HUES64 (cell line): ENCODE data around the gene TCF7L2.

Experiments
- H3K27ac ChIP-seq: 2 replicates; pipeline ENCODE4 v1.7.0; 2013; ENCODE audit warnings: low read depth, low read length, inconsistent platforms
- H3K27me3 ChIP-seq: 2 replicates; pipeline ENCODE4 v1.6.1; 2013; ENCODE audit warnings: mild to moderate bottlenecking, low read length; ENCODE audit not compliant: insufficient read depth
- H3K36me3 ChIP-seq: 2 replicates; pipeline ENCODE4 v1.6.1; 2013; ENCODE audit warnings: mild to moderate bottlenecking, low read length; ENCODE audit not compliant: insufficient read depth
- H3K4me1 ChIP-seq: 2 replicates; pipeline ENCODE4 v1.6.1; 2013; ENCODE audit warnings: mild to moderate bottlenecking, low read length, moderate library complexity; ENCODE audit not compliant: insufficient read depth
- H3K4me3 ChIP-seq: 2 replicates; pipeline ENCODE4 v1.5.1; 2013; ENCODE audit warnings: mild to moderate bottlenecking, low read length, moderate library complexity
- H3K9ac ChIP-seq: 2 replicates; pipeline ENCODE4 v1.6.1; 2013; ENCODE audit warnings: mild to moderate bottlenecking, low read depth, low read length
- H3K9me3 ChIP-seq: 2 replicates; pipeline ENCODE4 v1.6.1; 2013; ENCODE audit warnings: low read depth, low read length; ENCODE audit not compliant: insufficient read depth
- WGBS: fragments of 150-250, 120-280 bp; methylation state at CpG from one replicate; pipeline ENCODE4 v1.1.7; 2013; ENCODE audit warnings: missing lambda C conversion rate; 5-methylcytosine and 5-hydroxymethylcytosine counted together

TCF7L2 gene

GRCh38 chr10:113015201-113015600, 65.2 kb downstream of the TCF7L2 start:
- Histone ChIP-seq H3K9me3 (no peaks in the 10 kb centered on the region), H3K27ac (no peak overlapping the region), H3K4me1 (peaks cover 46% of the 10 kb centered on the region), H3K27me3 (no peaks in the 10 kb centered on the region), H3K4me3 (no peak overlapping the region), H3K36me3 (no peaks in the 10 kb centered on the region), H3K9ac (no peak overlapping the region)
- 88% methylated on average over 4 of the region's 4 CpGs for WGBS

GRCh38 chr10:113017376-113017775, 67.3 kb downstream of the TCF7L2 start:
- H3K4me3 ChIP-seq, result no peak overlapping the region
- whole genome bisulfite sequencing, result 89% methylated on average over 5 of the region's 5 CpGs

GRCh38 chr10:113018034-113018433, 68.0 kb downstream of the TCF7L2 start:
- Histone ChIP-seq H3K4me1 (peaks cover 38% of the 10 kb centered on the region), H3K9ac (no peak overlapping the region)
- 95% methylated on average over 2 of the region's 3 CpGs for WGBS

More at GRCh38 chr10:113017376-113017775, 67.3 kb downstream of the TCF7L2 start:
- Histone ChIP-seq H3K27ac (no peak overlapping the region), H3K9me3 (no peaks in the 10 kb centered on the region), H3K27me3 (no peaks in the 10 kb centered on the region), H3K36me3 (peaks cover 4% of the 10 kb centered on the region; the same call in 1 of the 2 replicates), H3K4me1 (peaks cover 43% of the 10 kb centered on the region), H3K9ac (no peak overlapping the region)

GRCh38 chr10:113019096-113019495, 69.0 kb downstream of the TCF7L2 start:
- Histone ChIP-seq H3K27me3 (no peaks in the 10 kb centered on the region), H3K36me3 (peaks cover 4% of the 10 kb centered on the region; the same call in 1 of the 2 replicates), H3K4me3 (no peak overlapping the region), H3K9ac (no peak overlapping the region), H3K9me3 (no peaks in the 10 kb centered on the region), H3K27ac (no peak overlapping the region), H3K4me1 (peaks cover 38% of the 10 kb centered on the region)
- WGBS, result 77% methylated on average over 8 of the region's 8 CpGs

More at GRCh38 chr10:113018034-113018433, 68.0 kb downstream of the TCF7L2 start:
- Histone ChIP-seq H3K36me3 (peaks cover 4% of the 10 kb centered on the region; the same call in 1 of the 2 replicates), H3K27me3 (no peaks in the 10 kb centered on the region), H3K9me3 (no peaks in the 10 kb centered on the region), H3K27ac (no peak overlapping the region), H3K4me3 (no peak overlapping the region)

GRCh38 chr10:113019692-113020474, 69.8 kb downstream of the TCF7L2 start:
- H3K27ac ChIP-seq, result no peak overlapping the region
- no peaks in the 10 kb centered on the region for H3K27me3 ChIP-seq
- no peak overlapping the region for H3K4me3 ChIP-seq
- no peak overlapping the region for H3K9ac ChIP-seq
- H3K9me3 ChIP-seq, result no peaks in the 10 kb centered on the region
- H3K4me1 ChIP-seq, result peaks cover 38% of the 10 kb centered on the region
- peaks cover 4% of the 10 kb centered on the region; the same call in 1 of the 2 replicates for H3K36me3 ChIP-seq
- WGBS, result 46% methylated on average over 12 of the region's 12 CpGs

- no peak overlapping the region for H3K27ac ChIP-seq
- peaks cover 38% of the 10 kb centered on the region for H3K4me1 ChIP-seq
- 83% methylated on average over 1 of the region's 2 CpGs for WGBS
- H3K9ac ChIP-seq, result no peak overlapping the region
- no peak overlapping the region for H3K4me3 ChIP-seq
- no peaks in the 10 kb centered on the region for H3K9me3 ChIP-seq
- no peaks in the 10 kb centered on the region for H3K27me3 ChIP-seq
- peaks cover 4% of the 10 kb centered on the region; the same call in 1 of the 2 replicates for H3K36me3 ChIP-seq
Measured at GRCh38 chr10:113020475-113020753, 70.4 kb downstream of the TCF7L2 start.

- Histone ChIP-seq H3K4me1 (peaks cover 35% of the 10 kb centered on the region), H3K9ac (no peak overlapping the region), H3K27me3 (no peaks in the 10 kb centered on the region), H3K9me3 (no peaks in the 10 kb centered on the region), H3K27ac (no peak overlapping the region), H3K36me3 (peaks cover 4% of the 10 kb centered on the region; the same call in 1 of the 2 replicates), H3K4me3 (no peak overlapping the region)
- 91% methylated on average over 7 of the region's 7 CpGs for WGBS
Measured at GRCh38 chr10:113020838-113021237, 70.8 kb downstream of the TCF7L2 start.

GRCh38 chr10:113021268-113022040, 71.4 kb downstream of the TCF7L2 start:
- Histone ChIP-seq H3K27ac (no peak overlapping the region), H3K36me3 (peaks cover 4% of the 10 kb centered on the region; the same call in 1 of the 2 replicates), H3K27me3 (no peaks in the 10 kb centered on the region), H3K9ac (no peak overlapping the region), H3K9me3 (no peaks in the 10 kb centered on the region), H3K4me3 (no peak overlapping the region), H3K4me1 (peaks cover 35% of the 10 kb centered on the region)
- WGBS, result 95% methylated on average over 9 of the region's 9 CpGs

- H3K4me1 ChIP-seq, result peaks cover 39% of the 10 kb centered on the region
- WGBS, result 97% methylated on average over 7 of the region's 7 CpGs
Measured at GRCh38 chr10:113022265-113022664, 72.2 kb downstream of the TCF7L2 start.

GRCh38 chr10:113023017-113023416, 73.0 kb downstream of the TCF7L2 start:
- Histone ChIP-seq H3K27me3 (no peaks in the 10 kb centered on the region), H3K27ac (no peak overlapping the region), H3K4me1 (peaks cover 45% of the 10 kb centered on the region), H3K36me3 (peaks cover 4% of the 10 kb centered on the region; the same call in 1 of the 2 replicates), H3K9ac (no peak overlapping the region), H3K4me3 (no peak overlapping the region), H3K9me3 (no peaks in the 10 kb centered on the region)
- 94% methylated on average over 6 of the region's 6 CpGs for WGBS

More at GRCh38 chr10:113022265-113022664, 72.2 kb downstream of the TCF7L2 start:
- no peak overlapping the region for H3K4me3 ChIP-seq
- H3K27ac ChIP-seq, result no peak overlapping the region
- H3K36me3 ChIP-seq, result peaks cover 4% of the 10 kb centered on the region; the same call in 1 of the 2 replicates
- H3K27me3 ChIP-seq, result no peaks in the 10 kb centered on the region
- H3K9me3 ChIP-seq, result no peaks in the 10 kb centered on the region
- H3K9ac ChIP-seq, result no peak overlapping the region

- Histone ChIP-seq H3K27me3 (no peaks in the 10 kb centered on the region), H3K9me3 (no peaks in the 10 kb centered on the region), H3K36me3 (peaks cover 4% of the 10 kb centered on the region; the same call in 1 of the 2 replicates), H3K4me3 (no peak overlapping the region), H3K9ac (no peak overlapping the region), H3K4me1 (peaks cover 43% of the 10 kb centered on the region), H3K27ac (no peak overlapping the region)
- WGBS, result 98% methylated on average over 6 of the region's 6 CpGs
Measured at GRCh38 chr10:113024930-113025329, 74.9 kb downstream of the TCF7L2 start.
